Tibial nerve (tissue), 4 donors: Measurements from ENCODE around the gene KRT222. TPM values are rescaled to one million over a fixed set of nuclear protein-coding genes. Genes with fewer than 3 reads are reported as not detected.
A peak's percentile ranks its signal among the peaks of the same experiment; 100 is the strongest.

Experiments used
- DNase-seq, 2 donors: peaks; one replicate each; pipeline ENCODE4 v3.0.0-alpha.2; 2019; ENCODE audit warnings: low spot score in 2 of 2
- H3K27ac ChIP-seq, 4 donors: fragments of 200-600 bp; sonication (generic) in 3 of 4; one replicate each; pipeline ENCODE4 v1.5.1; 2017 to 2019; ENCODE audit warnings: mild to moderate bottlenecking in 1 of 4
- H3K27me3 ChIP-seq, 2 donors: fragments of 200-600 bp; sonication (generic) in 1 of 2; one replicate each; pipeline versions ENCODE4 v1.5.1 to v1.6.0; 2017 to 2019
- H3K36me3 ChIP-seq, 3 donors: fragments of 200-600 bp; sonication (generic); one replicate each; pipeline ENCODE4 v1.5.1; 2018 to 2019
- H3K4me1 ChIP-seq, 4 donors: fragments of 200-600 bp; sonication (generic) in 3 of 4; one replicate each; pipeline ENCODE4 v1.5.1; 2017 to 2019
- H3K4me3 ChIP-seq, 4 donors: fragments of 200-600 bp; sonication (generic) in 3 of 4; one replicate each; pipeline ENCODE4 v1.5.1; 2017 to 2019; ENCODE audit warnings: mild to moderate bottlenecking in 1 of 4, moderate library complexity in 1 of 4
- H3K9me3 ChIP-seq, 4 donors: fragments of 200-600 bp; sonication (generic) in 3 of 4; one replicate each; pipeline ENCODE4 v1.5.1; 2017 to 2019
- CTCF ChIP-seq, 5 experiments: fragments of 200-600 bp in 3 of 5; fragments of 450-650 bp in 2 of 5; sonication (generic) in 3 of 5; IDR thresholded peaks; one replicate each; pipeline ENCODE4 v1.5.1; 2016 to 2019; ENCODE audit warnings: antibody characterized with exemption in 5 of 5, mild to moderate bottlenecking in 3 of 5, moderate library complexity in 2 of 5
- EP300 ChIP-seq, 2 donors: sonication (generic); formaldehyde crosslinking; IDR thresholded peaks; one replicate each; pipeline ENCODE4 v1.6.1; 2017; ENCODE audit warnings: antibody characterized with exemption in 2 of 2, mild to moderate bottlenecking in 1 of 2
- POLR2A ChIP-seq, 2 donors: fragments of 450-650 bp; IDR thresholded peaks; one replicate each; pipeline ENCODE4 v1.6.1; 2017; ENCODE audit warnings: antibody characterized with exemption in 2 of 2, mild to moderate bottlenecking in 2 of 2, moderate library complexity in 2 of 2
- WGBS, 2 donors: methylation state at CpG; one replicate each; pipeline ENCODE4 v1.1.5; 2018; 5-methylcytosine and 5-hydroxymethylcytosine counted together
- total RNA-seq, 4 donors: library from RNA; depleted of rRNA; stranded (reverse); fragments of >200 nt; gene quantifications; one replicate each; pipeline ENCODE4 v1.1.0, GENCODE V29; 2016

KRT222 gene
- total RNA-seq, 4 donors from 2014 or later: 2.7 to 17.9 (median 7.6) TPM

DNA sequence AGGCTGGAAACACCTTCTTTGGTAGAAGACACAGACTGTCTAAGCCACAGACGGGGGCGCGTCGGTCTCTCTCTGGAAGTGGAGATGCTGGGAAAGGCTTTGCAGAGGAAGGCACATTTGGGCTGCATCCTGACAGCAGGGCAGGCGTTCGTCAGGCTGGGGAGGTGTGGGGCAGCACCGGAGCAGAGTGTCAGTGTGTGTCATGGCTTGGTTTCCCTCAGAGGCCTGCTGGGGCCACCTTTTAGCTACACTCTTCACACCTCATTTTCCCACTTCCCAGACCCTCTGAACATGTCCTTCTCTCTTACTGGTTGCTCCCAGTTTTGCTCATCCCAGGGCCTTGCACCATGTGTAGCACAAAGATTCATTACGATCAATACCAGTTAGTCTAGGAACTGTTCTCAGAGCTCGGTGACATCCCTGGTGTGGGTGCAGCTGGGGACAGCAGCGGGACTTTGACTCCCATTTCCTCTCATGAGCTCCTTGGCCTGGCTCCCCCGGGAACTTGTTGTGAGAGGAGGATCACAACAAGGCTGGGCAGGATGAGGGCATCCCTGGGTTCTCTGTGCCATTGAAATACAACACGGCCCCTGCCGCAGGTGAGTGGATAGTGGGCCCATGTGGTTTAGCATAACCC lies 50.4 kb downstream of the KRT222 start:
- no peaks in the 10 kb centered on the region for H3K9me3 ChIP-seq
- DNase-seq: no peak
- no peak overlapping the region for H3K4me3 ChIP-seq
- no peak for TF ChIP-seq EP300 (IDR thresholded peaks at IDR 0.05)
- TF ChIP-seq POLR2A (IDR thresholded peaks at IDR 0.05): no peak
- TF ChIP-seq CTCF (IDR thresholded peaks at IDR 0.05): no peak
- 82 to 83% methylated on average over 13 of the region's 13 CpGs for whole genome bisulfite sequencing, 2 donors
- no peaks in the 10 kb centered on the region for H3K27me3 ChIP-seq
- H3K4me1 ChIP-seq: peaks cover 0 to 15% (median 5%) of the 10 kb centered on the region in 4 donors
- no peak overlapping the region for H3K27ac ChIP-seq
- no peaks in the 10 kb centered on the region for H3K36me3 ChIP-seq

DNA sequence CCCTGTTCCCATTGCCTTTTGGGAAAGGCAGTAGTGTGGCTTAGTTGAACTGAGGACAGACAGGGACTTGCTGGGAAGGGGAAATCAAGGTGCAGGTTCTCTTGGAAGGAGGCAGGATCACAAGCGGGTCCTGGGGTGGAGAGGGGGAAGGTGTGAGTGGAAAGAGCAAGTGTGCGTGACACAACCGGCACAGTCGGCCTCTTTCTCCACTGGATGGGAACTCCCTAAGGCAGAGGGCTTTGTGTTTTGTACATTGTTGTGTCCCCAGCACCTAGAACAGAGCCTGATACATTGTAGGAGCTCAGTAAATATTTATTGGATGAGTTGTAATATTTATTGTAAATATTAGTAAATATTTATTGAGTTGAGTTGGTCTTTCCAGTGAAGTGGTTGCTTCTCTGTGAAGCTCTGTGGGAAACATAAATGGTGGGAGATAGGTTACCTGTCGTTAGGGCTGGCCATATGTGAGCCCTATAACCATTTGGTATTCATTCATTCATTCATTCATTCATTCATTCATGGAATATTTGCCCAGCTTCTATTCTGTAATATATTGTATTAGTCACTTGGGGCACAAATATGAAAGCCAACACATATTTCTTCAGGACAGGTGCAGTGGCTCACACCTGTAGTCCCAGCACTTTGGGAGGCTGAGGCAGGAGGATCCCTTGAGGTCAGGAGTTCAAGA lies 51.4 kb downstream of the KRT222 start:
- no peaks in the 10 kb centered on the region for H3K27me3 ChIP-seq
- WGBS, 2 donors: 84 to 88% methylated on average over 5 of the region's 5 CpGs
- no peaks in the 10 kb centered on the region for H3K9me3 ChIP-seq
- H3K27ac ChIP-seq: peak overlapping the region in 1 of 4 donors; percentile 12
- peaks cover 0 to 14% (median 4%) of the 10 kb centered on the region in 4 donors for H3K4me1 ChIP-seq
- H3K4me3 ChIP-seq: no peak overlapping the region
- H3K36me3 ChIP-seq: no peaks in the 10 kb centered on the region
- DNase-seq: no peak
- TF ChIP-seq CTCF (IDR thresholded peaks at IDR 0.05) (no peak), POLR2A (IDR thresholded peaks at IDR 0.05) (no peak), EP300 (IDR thresholded peaks at IDR 0.05) (no peak)

DNA sequence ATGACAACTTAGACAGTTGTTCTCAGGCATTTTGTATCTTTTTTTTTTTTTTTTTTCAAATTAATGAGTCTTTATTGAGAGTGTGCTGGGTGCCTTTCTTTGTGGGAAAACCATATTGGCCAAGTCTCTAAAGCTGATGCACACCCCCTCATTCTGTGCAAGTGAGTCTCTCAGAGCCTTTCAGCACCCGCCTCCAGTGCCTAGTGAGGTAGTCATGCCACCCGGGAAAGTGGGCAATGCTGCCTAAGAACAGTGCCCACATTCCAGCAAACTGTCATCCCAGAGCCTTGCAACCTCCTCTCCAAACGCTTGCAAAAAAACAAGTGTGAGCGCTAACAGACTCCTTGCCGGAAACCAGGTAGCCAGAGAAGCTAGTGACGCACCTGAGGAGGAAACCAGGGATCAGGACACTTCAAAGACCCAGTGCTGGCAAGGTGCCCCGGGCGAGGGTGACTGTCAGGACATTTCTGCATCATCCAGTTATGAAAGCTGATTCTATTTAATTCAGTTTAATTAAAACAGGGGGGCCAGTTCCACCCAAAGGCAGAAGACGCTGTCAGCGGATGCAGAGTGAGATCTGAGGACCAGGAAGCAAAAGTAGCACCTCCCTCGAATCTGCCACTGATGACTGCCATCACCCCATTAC lies 52.3 kb downstream of the KRT222 start:
- no peak for DNase-seq
- WGBS, 2 donors: 76 to 78% methylated on average over 11 of the region's 11 CpGs
- no peak for TF ChIP-seq POLR2A (IDR thresholded peaks at IDR 0.05)
- no peak for TF ChIP-seq CTCF (IDR thresholded peaks at IDR 0.05)
- TF ChIP-seq EP300 (IDR thresholded peaks at IDR 0.05): no peak
- peaks cover 0 to 14% (median 4%) of the 10 kb centered on the region in 4 donors for H3K4me1 ChIP-seq
- no peaks in the 10 kb centered on the region for H3K36me3 ChIP-seq
- peak overlapping the region in 1 of 4 donors; percentile 12 for H3K27ac ChIP-seq
- no peak overlapping the region for H3K4me3 ChIP-seq
- H3K27me3 ChIP-seq: no peaks in the 10 kb centered on the region
- H3K9me3 ChIP-seq: no peaks in the 10 kb centered on the region

DNA sequence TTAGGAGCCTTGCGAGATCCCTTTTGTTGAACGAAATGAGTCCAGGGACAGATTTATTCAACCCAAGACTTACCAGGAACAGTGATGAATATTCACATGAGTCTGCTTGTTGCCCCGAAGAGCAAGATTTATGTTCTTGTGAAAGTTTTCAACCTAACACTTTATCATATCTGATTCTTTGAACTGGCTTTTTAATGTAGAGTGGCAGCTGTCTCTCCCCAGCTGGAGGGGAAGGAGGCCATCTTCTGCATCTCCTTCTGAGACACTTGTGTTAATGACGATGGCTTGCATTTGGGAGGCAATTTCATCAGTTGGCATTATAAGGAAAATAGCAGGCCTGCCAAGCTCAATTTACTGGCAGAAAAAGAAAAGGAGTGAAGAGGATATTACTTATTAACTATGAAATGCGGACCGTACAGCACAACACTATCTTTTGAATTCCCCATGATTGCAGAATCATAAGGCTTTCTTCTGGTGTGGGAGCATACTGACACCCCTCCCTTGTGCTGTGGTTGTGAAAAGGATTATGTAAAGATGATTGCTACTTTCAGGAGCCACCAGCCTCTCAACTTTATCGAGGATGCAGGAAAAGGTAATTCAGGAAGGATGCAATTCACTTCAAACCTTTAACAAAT lies 53.0 kb downstream of the KRT222 start:
- no peak for TF ChIP-seq EP300 (IDR thresholded peaks at IDR 0.05)
- TF ChIP-seq CTCF (IDR thresholded peaks at IDR 0.05): no peak
- Histone ChIP-seq H3K27me3 (no peaks in the 10 kb centered on the region), H3K4me3 (no peak overlapping the region), H3K36me3 (no peaks in the 10 kb centered on the region), H3K4me1 (peaks cover 0 to 14% (median 4%) of the 10 kb centered on the region in 4 donors), H3K27ac (no peak overlapping the region), H3K9me3 (no peaks in the 10 kb centered on the region)
- 72 to 76% methylated on average over 7 of the region's 7 CpGs for WGBS, 2 donors
- DNase-seq: no peak
